ENCODE results near the gene C6orf118.
A peak's percentile ranks its signal among the peaks of the same experiment; 100 is the strongest.

Gene C6orf118

DNA sequence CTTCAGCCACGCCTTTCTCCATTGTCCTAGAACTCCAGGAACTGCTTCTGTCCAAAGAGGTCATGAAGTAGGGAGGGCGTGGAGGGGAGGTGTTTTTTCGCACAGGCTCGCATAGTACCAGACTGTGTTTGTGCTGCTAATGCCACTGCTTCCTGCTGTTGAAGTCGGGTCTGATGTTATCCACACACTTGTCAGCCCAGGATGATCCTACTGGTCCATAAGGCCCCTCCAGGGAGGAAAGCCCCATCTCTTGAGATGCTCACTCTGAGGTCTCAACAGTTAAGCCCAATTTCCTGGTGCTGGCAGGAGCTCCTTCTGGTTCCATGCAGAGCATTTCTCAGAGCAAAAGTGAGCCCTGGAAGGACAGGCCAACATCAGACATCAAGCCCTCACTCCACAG lies 65.6 kb downstream of the C6orf118 start:
- DNase-seq, result no peak

DNA sequence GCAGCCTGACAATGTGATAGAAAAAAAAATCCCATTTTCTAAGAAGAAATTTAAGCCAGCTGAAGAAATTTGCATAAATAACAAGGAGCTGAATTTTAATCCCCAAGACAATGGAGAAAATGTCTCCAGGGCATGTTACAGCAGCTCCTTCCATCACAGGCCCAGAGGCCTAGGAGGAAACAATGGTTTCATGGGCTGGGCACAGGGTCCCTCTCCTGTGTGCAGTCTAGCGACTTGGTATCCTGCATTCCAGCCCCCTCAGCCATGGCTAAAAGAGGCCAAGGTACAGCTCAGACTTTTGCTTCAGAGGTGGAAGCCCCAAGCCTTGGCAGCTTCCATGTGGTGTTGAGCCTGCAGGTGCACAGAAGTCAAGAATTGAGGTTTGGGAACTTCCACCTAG lies 73.1 kb downstream of the C6orf118 start:
- no peak for DNase-seq

DNA sequence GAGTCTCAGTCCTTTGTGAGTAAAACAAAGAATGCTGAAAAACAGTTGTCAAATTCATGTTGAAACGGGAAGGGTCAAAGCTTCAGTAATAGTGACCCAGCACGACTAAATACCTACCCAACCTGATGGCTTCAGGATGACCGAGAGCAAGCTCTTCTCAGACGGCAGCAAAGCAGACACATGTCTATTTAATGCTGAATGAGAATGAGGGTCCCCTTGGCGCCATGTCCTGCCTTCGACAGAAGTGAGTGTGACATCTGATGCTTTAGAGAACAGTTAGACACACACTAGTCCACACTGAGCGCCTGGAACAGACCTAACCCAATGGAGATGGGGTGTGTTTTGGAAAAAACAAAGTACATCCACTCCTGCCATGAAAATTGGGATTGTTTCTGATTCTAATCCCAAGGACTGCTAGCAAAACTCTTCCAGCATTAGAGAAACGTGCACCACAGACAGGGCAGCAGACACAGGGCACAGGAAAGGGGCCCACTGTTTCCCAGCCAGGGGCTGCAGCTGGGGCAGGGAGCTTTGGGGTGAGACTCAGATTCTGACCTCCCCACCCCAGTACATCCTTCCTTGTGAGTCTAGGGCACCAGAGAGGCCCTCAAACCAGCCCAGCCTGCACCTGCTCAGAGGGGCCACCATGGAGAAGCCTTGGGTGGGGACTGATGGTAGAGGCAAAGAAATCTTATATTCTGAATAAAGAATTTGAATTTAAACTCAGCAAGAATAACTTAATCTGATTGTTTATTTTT lies 76.5 kb downstream of the C6orf118 start:
- DNase-seq, result no peak

DNA sequence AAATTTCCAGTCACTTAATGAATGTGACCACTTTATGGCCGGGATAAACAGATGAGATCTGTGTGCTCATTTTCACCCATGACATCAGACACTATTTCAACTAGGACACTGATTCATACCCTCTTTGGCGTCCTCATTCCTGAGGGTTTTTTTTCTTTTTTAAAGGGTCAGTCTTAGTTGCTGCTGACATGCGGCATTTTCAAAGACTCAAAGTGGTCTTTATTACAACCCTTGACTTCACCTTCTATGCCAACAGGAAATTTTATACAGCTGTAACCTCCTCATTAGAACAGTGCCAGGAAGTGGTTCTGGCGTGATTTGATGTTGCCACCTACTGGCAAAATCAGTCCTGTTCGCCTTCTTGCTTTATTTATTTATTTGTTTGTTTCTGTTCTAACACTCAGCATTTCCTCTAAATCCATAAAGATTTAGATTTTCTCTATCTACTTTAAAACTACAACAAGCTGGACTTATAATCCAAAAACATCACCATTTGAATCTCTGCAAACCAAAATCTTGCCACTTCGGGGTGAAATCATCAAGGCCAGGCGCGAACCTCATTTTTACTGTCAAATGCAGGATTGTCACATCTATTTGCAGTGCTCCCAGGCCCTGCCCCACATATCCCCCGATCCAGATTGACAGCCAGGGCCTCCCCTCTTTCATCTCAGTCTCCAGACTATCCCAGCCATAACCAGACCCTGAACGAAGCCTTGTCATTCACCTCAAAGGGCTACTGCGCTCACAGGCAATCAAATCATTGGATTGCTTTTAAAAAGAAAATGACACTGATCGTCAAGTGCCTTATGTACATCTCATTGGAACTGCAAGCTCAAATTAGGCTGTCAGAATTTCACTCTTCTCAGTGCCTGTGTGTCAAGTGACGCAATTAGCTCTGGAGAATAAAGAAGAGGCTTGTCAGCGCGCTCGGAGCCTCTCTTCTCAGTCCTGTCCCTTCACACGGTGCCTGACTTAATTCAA lies 77.5 kb downstream of the C6orf118 start:
- peak; percentile 26 for DNase-seq

DNA sequence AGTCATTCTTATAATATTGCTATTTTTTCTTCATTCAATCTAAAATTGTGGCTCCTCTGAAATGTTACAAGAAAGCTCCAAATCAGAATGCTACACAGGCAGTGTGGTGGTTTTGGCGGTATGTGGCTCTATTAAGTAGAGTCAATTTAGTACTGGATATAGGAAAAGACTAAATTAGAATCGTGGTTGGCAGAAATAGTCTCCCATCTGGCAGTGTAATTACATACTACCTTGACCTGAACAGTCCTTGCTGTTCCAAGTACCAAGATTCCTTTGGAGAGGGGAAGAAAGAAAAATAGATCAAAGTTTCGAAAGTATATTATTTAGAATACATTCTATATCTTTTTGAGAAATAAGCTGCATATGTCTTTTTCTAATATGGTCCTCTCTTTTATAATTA lies 78.2 kb downstream of the C6orf118 start:
- DNase-seq, result no peak

All from RPMI8226 (cell line).